ENCODE measurements around the gene BPIFB1. TPM values are rescaled to one million over a fixed set of nuclear protein-coding genes. Genes with fewer than 3 reads are reported as not detected.

BPIFB1 gene
- total and polyA plus RNA-seq, 2 donors from 2014 or later: not detected

DNA sequence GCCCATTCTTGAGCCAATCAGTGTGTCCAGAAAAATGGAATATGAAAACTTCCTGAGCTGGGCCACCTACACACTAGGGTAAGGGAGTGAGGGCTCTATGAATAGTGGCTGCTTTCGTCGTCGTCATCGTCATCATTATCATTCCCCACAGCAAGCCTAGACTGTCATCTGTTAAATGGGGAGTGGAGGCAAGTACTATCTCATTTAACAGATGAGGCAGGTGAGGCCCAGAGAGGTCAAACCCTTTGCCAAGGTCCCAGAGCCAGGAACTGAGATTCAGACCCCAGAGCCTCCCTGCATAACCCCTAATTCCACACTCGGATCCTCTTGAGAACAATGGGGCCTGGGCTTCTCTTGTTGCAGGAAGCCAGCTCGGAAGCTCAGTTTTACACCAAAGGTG is 20.6 kb downstream of the BPIFB1 start:
- no peak overlapping the region for H3K27ac ChIP-seq (ENCODE audit: low read depth in 2 of 2, low read length in 2 of 2)
- peaks cover 0 to under 1% (median 0%) of the 10 kb centered on the region in 3 donors for H3K9me3 ChIP-seq (ENCODE audit: control insufficient read depth in 2 of 3, insufficient read depth in 1 of 3, low read length in 3 of 3)
- no peak overlapping the region for H3K9ac ChIP-seq (ENCODE audit: low read length in 3 of 3)
- no peaks in the 10 kb centered on the region for H3K36me3 ChIP-seq (ENCODE audit: control insufficient read depth in 2 of 3, insufficient read depth in 3 of 3, low read length in 3 of 3)
- FAIRE-seq (no peak), DNase-seq (no peak)
- TF ChIP-seq, protein P1, sequence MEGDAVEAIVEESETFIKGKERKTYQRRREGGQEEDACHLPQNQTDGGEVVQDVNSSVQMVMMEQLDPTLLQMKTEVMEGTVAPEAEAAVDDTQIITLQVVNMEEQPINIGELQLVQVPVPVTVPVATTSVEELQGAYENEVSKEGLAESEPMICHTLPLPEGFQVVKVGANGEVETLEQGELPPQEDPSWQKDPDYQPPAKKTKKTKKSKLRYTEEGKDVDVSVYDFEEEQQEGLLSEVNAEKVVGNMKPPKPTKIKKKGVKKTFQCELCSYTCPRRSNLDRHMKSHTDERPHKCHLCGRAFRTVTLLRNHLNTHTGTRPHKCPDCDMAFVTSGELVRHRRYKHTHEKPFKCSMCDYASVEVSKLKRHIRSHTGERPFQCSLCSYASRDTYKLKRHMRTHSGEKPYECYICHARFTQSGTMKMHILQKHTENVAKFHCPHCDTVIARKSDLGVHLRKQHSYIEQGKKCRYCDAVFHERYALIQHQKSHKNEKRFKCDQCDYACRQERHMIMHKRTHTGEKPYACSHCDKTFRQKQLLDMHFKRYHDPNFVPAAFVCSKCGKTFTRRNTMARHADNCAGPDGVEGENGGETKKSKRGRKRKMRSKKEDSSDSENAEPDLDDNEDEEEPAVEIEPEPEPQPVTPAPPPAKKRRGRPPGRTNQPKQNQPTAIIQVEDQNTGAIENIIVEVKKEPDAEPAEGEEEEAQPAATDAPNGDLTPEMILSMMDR (IDR thresholded peaks at IDR 0.05; ENCODE audit: borderline replicate concordance, extremely low read depth, insufficient read depth): no peak
- H3K4me3 ChIP-seq (ENCODE audit: low read length in 3 of 3): no peak overlapping the region
- intact Hi-C loops (cut with DNase I): no loop called here
- no peaks in the 10 kb centered on the region for H3K27me3 ChIP-seq (ENCODE audit: control insufficient read depth, insufficient read depth, low read length)
- peaks cover 0 to 2% (median 0%) of the 10 kb centered on the region in 3 donors for H3K4me1 ChIP-seq (ENCODE audit: control insufficient read depth in 2 of 3, insufficient read depth in 2 of 3, low read depth in 1 of 3, low read length in 3 of 3)

DNA sequence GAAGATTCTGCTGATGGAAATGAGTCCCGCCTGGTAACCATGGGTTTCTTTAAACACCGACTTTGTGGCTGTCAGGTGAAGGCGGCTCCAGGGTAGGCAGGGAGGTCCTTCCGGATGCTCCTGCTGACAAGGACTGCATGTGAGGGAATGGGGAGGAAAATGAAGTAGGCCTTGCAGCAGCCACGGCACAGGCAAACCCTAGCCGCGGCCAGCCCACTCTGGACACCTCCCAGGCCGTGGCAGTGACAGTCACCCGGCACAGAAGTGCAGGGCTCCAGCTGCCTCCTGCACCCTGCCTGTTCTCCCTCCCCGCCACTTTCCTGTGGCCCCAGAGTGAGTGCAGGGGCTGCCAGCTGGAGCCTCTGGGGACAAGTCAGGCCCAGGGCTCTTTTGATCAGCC is 21.0 kb downstream of the BPIFB1 start:
- no peak overlapping the region for H3K27ac ChIP-seq (ENCODE audit: low read depth in 2 of 2, low read length in 2 of 2)
- H3K36me3 ChIP-seq (ENCODE audit: control insufficient read depth in 2 of 3, insufficient read depth in 3 of 3, low read length in 3 of 3): no peaks in the 10 kb centered on the region
- H3K4me3 ChIP-seq (ENCODE audit: low read length in 3 of 3): no peak overlapping the region
- H3K27me3 ChIP-seq (ENCODE audit: control insufficient read depth, insufficient read depth, low read length): no peaks in the 10 kb centered on the region
- H3K9me3 ChIP-seq (ENCODE audit: control insufficient read depth in 2 of 3, insufficient read depth in 1 of 3, low read length in 3 of 3): peaks cover 0 to 2% (median 0%) of the 10 kb centered on the region in 3 donors
- no peak overlapping the region for H3K9ac ChIP-seq (ENCODE audit: low read length in 3 of 3)
- intact Hi-C loops (cut with DNase I): no loop called here
- DNase-seq (no peak), FAIRE-seq (no peak)
- TF ChIP-seq, protein P1 (IDR thresholded peaks at IDR 0.05; ENCODE audit: borderline replicate concordance, extremely low read depth, insufficient read depth): no peak
- peaks cover 0 to under 1% (median 0%) of the 10 kb centered on the region in 3 donors for H3K4me1 ChIP-seq (ENCODE audit: control insufficient read depth in 2 of 3, insufficient read depth in 2 of 3, low read depth in 1 of 3, low read length in 3 of 3)

DNA sequence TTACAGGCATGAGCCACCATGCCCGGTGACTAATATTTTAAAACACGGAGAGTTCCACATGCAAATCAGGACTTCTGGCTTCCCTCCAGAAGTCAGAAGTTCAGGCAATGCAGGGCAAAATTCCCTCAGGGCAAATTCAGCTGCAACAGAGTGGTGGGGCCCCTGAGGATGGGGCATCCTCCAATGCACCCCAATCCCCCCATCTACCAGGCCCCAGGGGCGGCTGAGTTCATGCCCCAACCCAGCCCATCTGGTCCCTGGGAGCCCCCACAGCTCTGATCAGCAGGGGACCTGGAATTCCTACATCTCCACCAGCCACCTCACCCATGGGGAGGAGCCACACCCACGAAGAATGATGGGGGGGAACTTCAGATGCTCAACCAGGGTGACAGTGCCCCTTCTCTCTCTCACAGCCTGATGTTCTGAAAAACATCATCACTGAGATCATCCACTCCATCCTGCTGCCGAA is 22.6 kb downstream of the BPIFB1 start:
- no peak for DNase-seq
- H3K4me1 ChIP-seq (ENCODE audit: control insufficient read depth in 2 of 3, insufficient read depth in 2 of 3, low read depth in 1 of 3, low read length in 3 of 3): no peaks in the 10 kb centered on the region
- H3K27ac ChIP-seq (ENCODE audit: low read depth in 2 of 2, low read length in 2 of 2): no peak overlapping the region
- intact Hi-C loops (cut with DNase I): no loop called here
- H3K27me3 ChIP-seq (ENCODE audit: control insufficient read depth, insufficient read depth, low read length): no peaks in the 10 kb centered on the region
- H3K4me3 ChIP-seq (ENCODE audit: low read length in 3 of 3): no peak overlapping the region
- H3K9me3 ChIP-seq (ENCODE audit: control insufficient read depth in 2 of 3, insufficient read depth in 1 of 3, low read length in 3 of 3): peaks cover 0 to 2% (median 0%) of the 10 kb centered on the region in 3 donors
- FAIRE-seq: no peak
- no peaks in the 10 kb centered on the region for H3K36me3 ChIP-seq (ENCODE audit: control insufficient read depth in 2 of 3, insufficient read depth in 3 of 3, low read length in 3 of 3)
- TF ChIP-seq, protein P1 (IDR thresholded peaks at IDR 0.05; ENCODE audit: borderline replicate concordance, extremely low read depth, insufficient read depth): no peak
- no peak overlapping the region for H3K9ac ChIP-seq (ENCODE audit: low read length in 3 of 3)

DNA sequence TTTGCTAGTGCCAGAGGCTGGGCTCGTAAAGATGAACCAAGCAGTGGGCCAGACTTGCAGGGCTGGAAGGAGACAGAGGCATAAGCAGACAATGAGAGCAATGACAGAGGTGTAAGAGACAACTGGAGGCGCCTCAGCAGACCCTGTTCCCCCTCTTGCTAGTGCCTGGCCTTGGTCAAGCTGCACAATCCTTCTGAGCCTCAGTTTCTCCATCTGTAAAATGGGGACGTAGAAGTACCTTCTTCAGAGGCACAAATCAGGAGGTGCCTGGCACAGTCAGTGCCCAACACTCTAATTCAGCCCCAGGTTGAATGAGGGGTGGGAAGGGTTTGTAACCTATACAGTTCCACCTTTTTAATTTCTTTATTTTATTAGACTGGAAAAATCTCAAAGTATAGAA is 23.2 kb downstream of the BPIFB1 start:
- Histone ChIP-seq H3K4me3 (ENCODE audit: low read length in 3 of 3) (no peak overlapping the region), H3K4me1 (ENCODE audit: control insufficient read depth in 2 of 3, insufficient read depth in 2 of 3, low read depth in 1 of 3, low read length in 3 of 3) (no peaks in the 10 kb centered on the region), H3K27me3 (ENCODE audit: control insufficient read depth, insufficient read depth, low read length) (no peaks in the 10 kb centered on the region), H3K9me3 (ENCODE audit: control insufficient read depth in 2 of 3, insufficient read depth in 1 of 3, low read length in 3 of 3) (peaks cover 0 to 2% (median 0%) of the 10 kb centered on the region in 3 donors), H3K27ac (ENCODE audit: low read depth in 2 of 2, low read length in 2 of 2) (no peak overlapping the region), H3K36me3 (ENCODE audit: control insufficient read depth in 2 of 3, insufficient read depth in 3 of 3, low read length in 3 of 3) (no peaks in the 10 kb centered on the region), H3K9ac (ENCODE audit: low read length in 3 of 3) (no peak overlapping the region)
- DNase-seq (no peak), FAIRE-seq (no peak)
- intact Hi-C loops (cut with DNase I): no loop called here
- TF ChIP-seq, protein P1 (IDR thresholded peaks at IDR 0.05; ENCODE audit: borderline replicate concordance, extremely low read depth, insufficient read depth): no peak
